Calu3 (cell line): Measurements from ENCODE around the gene IRX6. TPM values are rescaled to one million over a fixed set of nuclear protein-coding genes. Genes with fewer than 3 reads are reported as not detected.

Experiments
- BruUV-seq: library from RNA; stranded (reverse); fragments of 400-500 nt; replicated peaks from 2 replicates; lab custom pipeline; 2021; lab: Mats Ljungman, UMichigan
- CTCF ChIA-PET: fragments of 300-600 bp; sonication (Branson Sonifier 250); formaldehyde crosslinking; loops from one replicate; lab custom pipeline; 2022; ENCODE audit warnings: antibody characterized with exemption; lab: Charles Lee
- DNase-seq: peaks from one replicate; pipeline ENCODE4 v3.0.0; 2022
- H3K27ac Mint-ChIP-seq: one replicate; pipeline ENCODE4 v1.8.0; 2022; ENCODE audit warnings: mixed read lengths; ENCODE audit not compliant: unreplicated experiment
- H3K27me3 Mint-ChIP-seq: one replicate; pipeline ENCODE4 v1.8.0; 2022; ENCODE audit warnings: mixed read lengths; ENCODE audit not compliant: unreplicated experiment
- H3K36me3 Mint-ChIP-seq: one replicate; pipeline ENCODE4 v1.8.0; 2022; ENCODE audit warnings: mild to moderate bottlenecking, moderate library complexity, mixed read lengths; ENCODE audit not compliant: insufficient read depth, unreplicated experiment
- H3K4me1 Mint-ChIP-seq: one replicate; pipeline ENCODE4 v1.8.0; 2022; ENCODE audit warnings: mild to moderate bottlenecking, low read depth, mixed read lengths; ENCODE audit not compliant: unreplicated experiment
- H3K4me3 Mint-ChIP-seq: one replicate; pipeline ENCODE4 v1.8.0; 2022; ENCODE audit warnings: mild to moderate bottlenecking, low read depth, moderate library complexity, mixed read lengths; ENCODE audit not compliant: unreplicated experiment
- H3K9me3 Mint-ChIP-seq: one replicate; pipeline ENCODE4 v1.8.0; 2022; ENCODE audit warnings: low read depth, mixed read lengths; ENCODE audit not compliant: unreplicated experiment
- CTCF ChIP-seq: fragments of 200-600 bp; IDR thresholded peaks from one replicate; pipeline ENCODE4 v1.8.0; 2022; ENCODE audit warnings: antibody characterized with exemption; ENCODE audit not compliant: unreplicated experiment
- intact Hi-C: fragments of 100-400 bp; cut with micrococcal nuclease; formaldehyde crosslinking; loops from one replicate; pipeline ENCODE4 v1.10.0; 2022; ENCODE audit not compliant: unreplicated experiment
- total RNA-seq: library from RNA; stranded (reverse); gene quantifications from 2 replicates; pipeline ENCODE4 v1.2.3, GENCODE V29; 2022

IRX6 gene
- total RNA-seq, 1 experiment from 2014 or later = not detected

- no peak for TF ChIP-seq CTCF
- H3K27me3 Mint-ChIP-seq = peaks cover 21% of the 10 kb centered on the region
- no peak overlapping the region for H3K27ac Mint-ChIP-seq
- CTCF ChIA-PET = no interaction called here
- H3K4me3 Mint-ChIP-seq = no peak overlapping the region
- no TSS peak for BruUV-seq
- no peaks in the 10 kb centered on the region for H3K36me3 Mint-ChIP-seq
- peaks cover 3% of the 10 kb centered on the region for H3K9me3 Mint-ChIP-seq
- no peaks in the 10 kb centered on the region for H3K4me1 Mint-ChIP-seq
- intact Hi-C loops = no loop called here
- DNase-seq = no peak
Measured at GRCh38 chr16:55308973-55309372, 15.0 kb upstream of the IRX6 start.

- no peak for DNase-seq
- peaks cover 18% of the 10 kb centered on the region for H3K27me3 Mint-ChIP-seq
- H3K36me3 Mint-ChIP-seq = no peaks in the 10 kb centered on the region
- no peak overlapping the region for H3K27ac Mint-ChIP-seq
- H3K4me1 Mint-ChIP-seq = no peaks in the 10 kb centered on the region
- H3K4me3 Mint-ChIP-seq = no peak overlapping the region
- intact Hi-C loops = no loop called here
- CTCF ChIA-PET = interaction anchor here (0.6 kb wide), 1 partner anchor 1084 kb away, joined by 3 read pairs; no protein-coding TSS in a partner anchor
- BruUV-seq = no TSS peak
- no peak for TF ChIP-seq CTCF
- H3K9me3 Mint-ChIP-seq = peaks cover 2% of the 10 kb centered on the region
Measured at GRCh38 chr16:55322327-55322726, 1.7 kb upstream of the IRX6 start.

- no peak overlapping the region for H3K4me3 Mint-ChIP-seq
- H3K27me3 Mint-ChIP-seq = peaks cover 16% of the 10 kb centered on the region
Measured at GRCh38 chr16:55324285-55325079, 479 bp downstream of the IRX6 start.

GRCh38 chr16:55325080-55325447 lies 1.1 kb downstream of the IRX6 start:
- H3K36me3 Mint-ChIP-seq = no peaks in the 10 kb centered on the region
- peaks cover 2% of the 10 kb centered on the region for H3K9me3 Mint-ChIP-seq
- DNase-seq = no peak
- TF ChIP-seq CTCF = no peak
- intact Hi-C loops = no loop called here
- peaks cover 15% of the 10 kb centered on the region for H3K27me3 Mint-ChIP-seq
- no TSS peak for BruUV-seq
- no peak overlapping the region for H3K4me3 Mint-ChIP-seq
- CTCF ChIA-PET = no interaction called here
- H3K4me1 Mint-ChIP-seq = no peaks in the 10 kb centered on the region
- no peak overlapping the region for H3K27ac Mint-ChIP-seq

More at GRCh38 chr16:55324285-55325079, 479 bp downstream of the IRX6 start:
- CTCF ChIA-PET = no interaction called here
- DNase-seq = no peak
- peaks cover 2% of the 10 kb centered on the region for H3K9me3 Mint-ChIP-seq
- no peaks in the 10 kb centered on the region for H3K36me3 Mint-ChIP-seq
- intact Hi-C loops = no loop called here
- H3K4me1 Mint-ChIP-seq = no peaks in the 10 kb centered on the region
- no TSS peak for BruUV-seq
- no peak overlapping the region for H3K27ac Mint-ChIP-seq
- no peak for TF ChIP-seq CTCF
